Kidney tubule cell (primary cell): ENCODE measurements around the gene ZBTB26.

ENCODE experiments used
- DNase-seq: peaks from one replicate; pipeline ENCODE4 v3.0.0-alpha.2; 2018; ENCODE audit warnings: low spot score

The ZBTB26 gene

GRCh38 chr9:122931226-122932121 lies at the start of gene ZBTB26:
ZBTB26 (minus strand) TSS chr9:122931512; CDS start chr9:122919934, 11,578 bp downstream.
- peak; percentile 95 for DNase-seq

DNA sequence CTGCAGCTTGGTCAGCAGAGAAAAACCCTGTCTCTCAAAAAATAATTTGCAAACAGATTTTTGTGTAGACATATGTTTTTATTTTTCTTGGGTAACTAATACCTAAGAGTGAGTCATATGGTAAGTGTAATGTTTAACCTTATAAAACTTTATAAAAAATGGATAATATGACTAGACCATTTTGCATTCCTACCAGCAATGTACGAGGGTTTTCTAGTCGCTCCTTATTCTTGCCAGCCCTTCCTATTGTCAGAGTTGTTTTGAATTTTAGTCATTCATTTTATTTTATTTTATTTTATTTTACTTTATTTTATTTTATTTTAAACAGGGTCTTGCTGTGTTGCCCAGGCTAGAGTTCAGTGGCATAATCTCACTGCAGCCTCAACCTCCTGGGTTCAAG lies 47.3 kb upstream of the ZBTB26 start:
- no peak for DNase-seq

GRCh38 chr9:122975196-122975595 lies 43.9 kb upstream of the ZBTB26 start:
- no peak for DNase-seq

DNA sequence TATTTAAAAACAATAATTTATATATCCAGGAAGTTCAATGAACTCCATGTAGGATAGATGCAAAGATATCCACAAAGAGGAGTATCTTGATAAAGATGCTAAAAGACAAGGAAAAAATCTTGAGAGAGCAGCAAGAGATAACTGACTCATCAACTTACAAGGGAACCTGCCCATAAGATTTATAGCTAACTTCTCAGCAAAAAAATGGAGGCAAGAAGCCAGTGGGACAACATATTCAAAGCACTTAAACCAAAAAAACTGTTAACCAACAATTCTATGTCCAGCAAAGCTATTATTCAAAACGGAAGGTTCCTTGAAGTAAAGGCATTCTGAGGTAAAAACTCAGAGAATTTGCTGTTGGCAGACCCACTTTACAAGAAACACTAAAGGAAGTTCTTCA lies 29.8 kb upstream of the ZBTB26 start:
- no peak for DNase-seq

DNA sequence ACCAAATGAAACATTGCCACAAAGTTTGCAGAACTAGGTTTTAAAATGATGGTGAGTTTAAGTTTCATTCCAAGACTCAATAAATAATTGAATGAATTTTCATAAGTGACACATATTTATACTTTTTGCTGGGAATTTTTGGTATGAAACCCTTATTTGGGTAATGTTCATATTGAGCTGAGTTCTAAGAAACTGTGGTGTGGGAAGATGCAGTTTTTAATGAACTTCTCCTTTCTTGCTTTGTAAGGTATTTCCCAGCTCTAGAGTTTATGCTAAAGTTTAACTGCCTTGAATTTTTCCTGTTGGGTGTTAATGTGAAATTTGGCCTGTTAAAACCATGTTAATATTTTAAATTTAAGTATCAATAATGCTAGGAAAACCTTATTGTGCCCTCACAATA lies 24.6 kb upstream of the ZBTB26 start:
- no peak for DNase-seq

- peak; percentile 27 for DNase-seq
Observed at GRCh38 chr9:122954253-122954691, 23.0 kb upstream of the ZBTB26 start.

- DNase-seq, result no peak
Observed at GRCh38 chr9:122951056-122951455, 19.7 kb upstream of the ZBTB26 start.

DNA sequence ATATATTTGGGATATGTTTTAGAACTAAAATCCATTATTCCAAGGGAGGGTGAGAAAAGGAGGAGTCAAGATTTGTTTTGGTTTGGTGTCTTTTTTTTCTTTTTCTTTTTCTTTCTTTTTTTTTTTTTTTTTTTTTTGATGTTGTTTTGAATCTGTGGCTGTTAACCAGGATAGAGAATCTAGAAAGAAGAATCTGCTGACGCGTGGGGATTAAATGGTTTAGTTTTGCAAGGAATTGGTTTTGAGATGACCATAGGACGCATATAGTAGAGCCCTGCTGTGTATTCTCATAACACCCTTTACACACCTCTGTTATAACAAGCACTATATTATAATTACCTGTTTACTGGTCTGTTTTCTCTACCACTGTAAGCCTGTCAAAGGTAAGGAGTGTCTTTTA lies 19.0 kb upstream of the ZBTB26 start:
- no peak for DNase-seq

GRCh38 chr9:122949696-122950095 lies 18.4 kb upstream of the ZBTB26 start:
- DNase-seq, result no peak

- no peak for DNase-seq
Observed at GRCh38 chr9:122948313-122948712, 17.0 kb upstream of the ZBTB26 start.

- no peak for DNase-seq
Observed at GRCh38 chr9:122946461-122947005, 15.2 kb upstream of the ZBTB26 start.

- DNase-seq, result no peak
Observed at GRCh38 chr9:122944960-122945888, 13.9 kb upstream of the ZBTB26 start.

DNA sequence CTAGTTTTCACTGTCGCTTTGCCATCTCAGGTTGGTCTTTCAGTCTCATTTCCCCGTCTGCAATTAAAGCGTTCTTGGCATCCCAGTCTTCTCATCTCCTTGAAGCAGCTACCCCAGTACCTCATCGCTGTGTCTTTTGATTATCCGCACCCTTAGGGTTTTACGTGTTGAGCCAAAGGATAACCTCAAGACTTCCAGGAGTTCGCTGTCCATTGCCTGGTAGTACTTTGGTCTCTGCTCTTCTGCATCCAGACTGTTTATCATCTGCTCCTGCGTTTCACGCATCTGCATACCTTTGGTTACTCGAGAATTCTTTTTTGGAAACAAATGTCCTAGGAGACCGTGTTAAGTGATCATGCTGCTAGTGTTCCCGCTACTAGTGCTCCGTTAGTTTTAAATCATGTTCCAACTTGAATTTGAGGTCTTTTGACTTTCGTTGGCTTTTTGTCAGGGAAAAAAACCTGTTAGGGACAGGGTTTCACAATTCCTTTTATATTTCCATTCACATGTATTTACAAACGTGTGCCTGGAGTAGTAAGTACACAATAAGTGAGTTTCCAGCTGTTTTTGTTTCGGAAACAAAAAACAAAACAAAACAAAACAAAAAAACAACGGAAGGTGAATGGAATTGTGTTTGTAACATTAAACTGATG lies 10.4 kb upstream of the ZBTB26 start:
- peak; percentile 47 for DNase-seq

DNA sequence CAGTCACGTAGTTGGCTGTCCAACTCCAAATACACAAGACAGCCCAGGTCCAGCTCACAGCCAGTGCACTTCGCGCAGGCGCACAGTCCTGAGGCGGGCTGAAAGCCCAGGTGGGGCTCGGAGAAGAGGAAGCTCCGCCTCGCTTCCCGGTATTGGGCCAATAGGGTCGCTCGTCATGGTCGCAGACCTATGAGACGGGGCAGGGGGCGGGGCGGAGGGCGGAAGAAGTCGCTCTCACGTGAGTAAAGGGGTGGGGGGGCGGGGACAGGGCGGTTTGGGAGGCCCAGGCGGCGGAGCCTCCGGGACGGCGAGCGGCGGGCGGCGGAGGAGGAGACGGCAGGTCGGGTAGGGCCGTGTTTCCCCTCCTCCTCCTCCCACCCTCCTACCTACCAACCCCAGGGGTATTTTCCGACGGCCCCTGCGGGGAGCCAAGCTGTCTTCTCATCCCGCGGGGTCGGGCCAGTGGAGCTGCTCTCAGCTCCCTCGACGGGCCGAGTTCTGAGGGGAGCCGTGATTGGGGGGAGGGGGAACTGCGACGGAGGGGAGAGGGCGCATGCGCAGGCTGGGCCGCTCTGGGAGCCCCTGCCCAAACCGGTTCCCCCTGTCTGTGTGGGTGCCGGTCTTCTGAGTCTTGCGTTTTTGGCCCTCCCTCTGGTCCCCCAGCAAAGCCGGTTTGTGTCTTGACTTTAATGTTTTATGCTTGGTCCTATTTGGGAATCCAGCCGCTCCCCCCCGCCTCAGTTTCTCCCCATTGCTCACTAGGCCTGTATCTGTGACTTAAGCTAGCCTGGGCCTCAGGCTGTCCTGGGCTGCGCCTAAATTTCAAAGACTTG lies 9.7 kb upstream of the ZBTB26 start, which contains the start of gene RABGAP1:
TSS of gene RABGAP1 (plus strand) at position 272 of the 833 bp plus-strand sequence. CDS start 16,040 bp downstream, outside the sequence.
- DNase-seq, result peak; percentile 98

DNA sequence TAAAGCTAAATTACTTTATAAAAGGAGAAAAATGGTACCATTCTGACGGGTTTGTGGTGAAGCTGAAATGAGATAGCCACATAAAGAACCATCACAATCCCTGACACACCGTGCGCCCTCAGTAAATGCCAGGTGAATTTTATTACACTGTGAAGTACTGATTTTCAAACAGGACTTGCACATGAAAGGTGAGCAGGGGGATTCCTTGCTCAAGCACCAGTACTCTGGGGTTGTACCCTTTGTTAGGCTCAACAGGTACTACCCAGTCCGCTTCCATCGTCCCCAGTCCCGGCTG lies 9.1 kb upstream of the ZBTB26 start:
- no peak for DNase-seq

- no peak for DNase-seq
Observed at GRCh38 chr9:122939601-122940000, 8.3 kb upstream of the ZBTB26 start.

DNA sequence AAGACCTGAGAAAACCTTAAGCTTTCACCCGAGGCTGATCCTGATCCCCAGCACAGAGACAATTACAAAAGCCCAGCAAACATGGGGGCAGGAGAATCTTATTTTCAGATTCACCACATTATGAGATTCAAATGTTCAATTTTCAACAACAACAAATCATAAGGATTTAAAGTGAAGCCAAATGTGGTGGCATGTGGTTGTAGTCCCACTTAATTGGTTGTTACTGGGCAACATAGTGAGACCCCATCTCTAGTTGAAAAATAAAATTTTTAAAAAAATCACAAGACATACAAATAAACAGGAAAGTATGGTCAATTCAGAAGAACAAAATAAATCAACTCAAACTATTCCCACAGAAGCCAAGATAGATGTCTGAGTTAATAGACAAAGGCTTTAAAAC lies 5.6 kb upstream of the ZBTB26 start:
- DNase-seq, result no peak

DNA sequence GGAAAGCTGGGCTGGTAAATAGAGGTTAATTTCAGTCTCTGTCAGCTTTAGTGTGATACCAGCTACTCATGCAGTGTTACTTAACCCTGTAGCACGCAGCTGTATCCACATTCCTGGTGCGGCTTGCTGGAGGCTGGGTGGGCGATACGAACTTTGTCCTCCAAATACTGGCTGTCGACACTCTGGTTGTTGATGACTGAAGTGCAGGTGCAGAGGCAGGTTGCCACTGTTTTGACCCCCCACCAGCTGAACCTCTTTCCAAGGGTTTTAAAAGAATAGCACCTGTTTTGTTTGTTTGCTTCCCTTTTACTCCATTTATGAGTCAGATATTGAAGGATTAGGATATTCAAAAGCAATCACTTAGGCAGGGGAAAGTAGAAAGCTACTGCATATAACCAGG lies 5.2 kb upstream of the ZBTB26 start:
- DNase-seq, result no peak

GRCh38 chr9:122930541-122931225 lies 629 bp downstream of the ZBTB26 start:
- DNase-seq, result no peak

GRCh38 chr9:122929796-122930354 lies 1.4 kb downstream of the ZBTB26 start:
- DNase-seq, result no peak
